ENCODE measurements around the gene ACIN1. TPM values are rescaled to one million over a fixed set of nuclear protein-coding genes. Genes with fewer than 3 reads are reported as not detected.
A peak's percentile ranks its signal among the peaks of the same experiment; 100 is the strongest.

ACIN1 gene
- total and polyA plus RNA-seq, 2 of the 8 experiments (the other 6 are each of a cell fraction or from before 2014, with no cell fraction given), result 132 to 233 TPM

- TF ChIP-seq CHD7 (IDR thresholded peaks at IDR 0.05; ENCODE audit: insufficient replicate concordance, low read length), result no peak
- peak; percentile 56 to 59 (median 57) for TF ChIP-seq CTCF (IDR thresholded peaks at IDR 0.05; ENCODE audit: control extremely low read depth in 1 of 3, insufficient read depth in 1 of 3, low read depth in 1 of 3, low read length in 3 of 3)
- no peak for TF ChIP-seq EGR1 (IDR thresholded peaks at IDR 0.05; ENCODE audit: borderline replicate concordance, low read depth, low read length)
- no peak for TF ChIP-seq EZH2 (IDR thresholded peaks at IDR 0.05; ENCODE audit: low read depth, low read length, severe bottlenecking)
- TF ChIP-seq CBX8 (IDR thresholded peaks at IDR 0.05; ENCODE audit: borderline replicate concordance, low read depth, low read length), result no peak
- no peak for TF ChIP-seq HDAC6 (IDR thresholded peaks at IDR 0.05; ENCODE audit: low read depth, low read length)
- no peak for TF ChIP-seq SIX5 (IDR thresholded peaks at IDR 0.05; ENCODE audit: low read depth, low read length)
Observed at GRCh38 chr14:23054000-23054811, 40.7 kb downstream of the ACIN1 start (continued).
